Natural killer cell (primary cell): ENCODE measurements around the gene DENND5A. TPM values are rescaled to one million over a fixed set of nuclear protein-coding genes. Genes with fewer than 3 reads are reported as not detected.
A peak's percentile ranks its signal among the peaks of the same experiment; 100 is the strongest.

Source experiments
- ATAC-seq, 3 donors: fragments of 150-1000 bp in 2 of 3; fragments of 200-7000 bp in 1 of 3; cut with Tn5 transposase; 1 replicate in 1 of 3; 2 replicates in 2 of 3; pipeline ENCODE4 v1.10.0; 2021; ENCODE audit warnings: mild to moderate bottlenecking in 2 of 3, moderate library complexity in 2 of 3
- DNase-seq, 2 donors: peaks; one replicate each; pipeline versions ENCODE4 v3.0.0 to v3.0.0-alpha.2; 2013 to 2021; ENCODE audit warnings: mixed read lengths in 1 of 2
- H3K27ac ChIP-seq: one replicate; pipeline ENCODE4 v1.5.1; 2013; ENCODE audit warnings: mild to moderate bottlenecking, low read length
- H3K27me3 ChIP-seq: one replicate; pipeline ENCODE4 v1.6.1; 2013; ENCODE audit warnings: low read length; ENCODE audit not compliant: control insufficient read depth, insufficient read depth
- H3K36me3 ChIP-seq: one replicate; pipeline ENCODE4 v1.6.1; 2013; ENCODE audit warnings: low read length; ENCODE audit not compliant: control insufficient read depth, insufficient read depth
- H3K4me1 ChIP-seq: one replicate; pipeline ENCODE4 v1.6.1; 2013; ENCODE audit warnings: low read length; ENCODE audit not compliant: control insufficient read depth, insufficient read depth
- H3K4me3 ChIP-seq: one replicate; pipeline ENCODE4 v1.5.1; 2013; ENCODE audit warnings: low read length
- H3K9me3 ChIP-seq: one replicate; pipeline ENCODE4 v1.6.1; 2013; ENCODE audit warnings: low read length; ENCODE audit not compliant: control insufficient read depth, insufficient read depth
- H3K27ac Mint-ChIP-seq, 2 donors: one replicate each; pipeline ENCODE4 v1.8.0; 2022; ENCODE audit warnings: mild to moderate bottlenecking in 2 of 2, mixed read lengths in 2 of 2, moderate library complexity in 1 of 2
- H3K27me3 Mint-ChIP-seq, 2 donors: one replicate each; pipeline ENCODE4 v1.8.0; 2022; ENCODE audit warnings: low read depth in 2 of 2, mixed read lengths in 2 of 2
- H3K36me3 Mint-ChIP-seq: one replicate; pipeline ENCODE4 v1.8.0; 2022; ENCODE audit warnings: mixed read lengths
- H3K4me1 Mint-ChIP-seq, 2 donors: one replicate each; pipeline ENCODE4 v1.8.0; 2022; ENCODE audit warnings: mixed read lengths in 2 of 2
- H3K4me3 Mint-ChIP-seq: one replicate; pipeline ENCODE4 v1.8.0; 2022; ENCODE audit warnings: mild to moderate bottlenecking, moderate library complexity, mixed read lengths
- H3K9me3 Mint-ChIP-seq, 2 donors: one replicate each; pipeline ENCODE4 v1.8.0; 2022; ENCODE audit warnings: mixed read lengths in 2 of 2
- WGBS: methylation state at CpG from one replicate; pipeline ENCODE4 v1.1.7; 2013; ENCODE audit warnings: missing lambda C conversion rate; ENCODE audit not compliant: insufficient coverage; 5-methylcytosine and 5-hydroxymethylcytosine counted together
- intact Hi-C: fragments of 100-400 bp; cut with micrococcal nuclease; formaldehyde crosslinking; loops from one replicate; pipeline ENCODE4 v1.14.2; 2022
- total RNA-seq, 4 donors: library from RNA; stranded (reverse); fragments of 120-200 nt in 1 of 4; gene quantifications; one replicate each; pipeline versions ENCODE4 v1.2.3 to v1.2.4, GENCODE V29; 2013 to 2022
- TF ChIP-seq, protein P1 (sequence below): fragments of 200-600 bp; IDR thresholded peaks from one replicate; pipeline ENCODE4 v1.8.0; 2022; ENCODE audit warnings: antibody characterized with exemption

DENND5A gene
- total RNA-seq, 3 donors from 2014 or later (not counting 1 experiment from before 2014, with no cell fraction given), result 23.8 to 42.5 (median 38.7) TPM

DNA sequence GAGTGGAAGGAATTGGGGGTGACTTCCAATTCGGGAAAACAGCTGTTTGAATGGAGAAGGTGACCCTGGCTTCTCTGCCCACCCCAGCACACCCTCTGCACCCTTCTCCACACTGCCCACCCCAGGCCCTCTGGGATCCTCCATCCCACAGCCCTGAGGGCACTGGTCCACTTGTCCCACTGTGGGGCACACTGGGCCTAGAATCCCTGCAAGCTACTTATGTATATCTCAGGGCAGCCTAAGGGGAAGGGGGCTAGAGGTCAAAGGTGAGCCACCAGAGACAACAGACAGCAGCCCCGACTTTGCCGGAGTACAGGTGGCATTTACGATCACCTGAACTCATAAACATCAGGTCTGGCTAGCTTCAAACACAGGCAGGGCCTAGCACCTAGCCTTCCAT, 173.1 kb downstream of the DENND5A start:
- Mint-ChIP-seq H3K9me3 (no peaks in the 10 kb centered on the region), H3K36me3 (no peaks in the 10 kb centered on the region), H3K4me3 (peak overlapping the region; percentile 55), H3K27ac (no peak overlapping the region), H3K4me1 (peaks cover 0 to 11% of the 10 kb centered on the region in 2 donors), H3K27me3 (peaks cover 46 to 58% of the 10 kb centered on the region in 2 donors)
- intact Hi-C loops, result no loop called here
- no peak overlapping the region for H3K27ac ChIP-seq
- H3K9me3 ChIP-seq, result no peaks in the 10 kb centered on the region
- H3K27me3 ChIP-seq, result peaks cover 11% of the 10 kb centered on the region
- ATAC-seq, result no peak
- no peaks in the 10 kb centered on the region for H3K36me3 ChIP-seq
- DNase-seq, result no peak
- 79% methylated on average over 4 of the region's 4 CpGs for WGBS
- peaks cover 9% of the 10 kb centered on the region for H3K4me1 ChIP-seq
- H3K4me3 ChIP-seq, result no peak overlapping the region
- TF ChIP-seq, protein P1, sequence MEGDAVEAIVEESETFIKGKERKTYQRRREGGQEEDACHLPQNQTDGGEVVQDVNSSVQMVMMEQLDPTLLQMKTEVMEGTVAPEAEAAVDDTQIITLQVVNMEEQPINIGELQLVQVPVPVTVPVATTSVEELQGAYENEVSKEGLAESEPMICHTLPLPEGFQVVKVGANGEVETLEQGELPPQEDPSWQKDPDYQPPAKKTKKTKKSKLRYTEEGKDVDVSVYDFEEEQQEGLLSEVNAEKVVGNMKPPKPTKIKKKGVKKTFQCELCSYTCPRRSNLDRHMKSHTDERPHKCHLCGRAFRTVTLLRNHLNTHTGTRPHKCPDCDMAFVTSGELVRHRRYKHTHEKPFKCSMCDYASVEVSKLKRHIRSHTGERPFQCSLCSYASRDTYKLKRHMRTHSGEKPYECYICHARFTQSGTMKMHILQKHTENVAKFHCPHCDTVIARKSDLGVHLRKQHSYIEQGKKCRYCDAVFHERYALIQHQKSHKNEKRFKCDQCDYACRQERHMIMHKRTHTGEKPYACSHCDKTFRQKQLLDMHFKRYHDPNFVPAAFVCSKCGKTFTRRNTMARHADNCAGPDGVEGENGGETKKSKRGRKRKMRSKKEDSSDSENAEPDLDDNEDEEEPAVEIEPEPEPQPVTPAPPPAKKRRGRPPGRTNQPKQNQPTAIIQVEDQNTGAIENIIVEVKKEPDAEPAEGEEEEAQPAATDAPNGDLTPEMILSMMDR, result no peak

DNA sequence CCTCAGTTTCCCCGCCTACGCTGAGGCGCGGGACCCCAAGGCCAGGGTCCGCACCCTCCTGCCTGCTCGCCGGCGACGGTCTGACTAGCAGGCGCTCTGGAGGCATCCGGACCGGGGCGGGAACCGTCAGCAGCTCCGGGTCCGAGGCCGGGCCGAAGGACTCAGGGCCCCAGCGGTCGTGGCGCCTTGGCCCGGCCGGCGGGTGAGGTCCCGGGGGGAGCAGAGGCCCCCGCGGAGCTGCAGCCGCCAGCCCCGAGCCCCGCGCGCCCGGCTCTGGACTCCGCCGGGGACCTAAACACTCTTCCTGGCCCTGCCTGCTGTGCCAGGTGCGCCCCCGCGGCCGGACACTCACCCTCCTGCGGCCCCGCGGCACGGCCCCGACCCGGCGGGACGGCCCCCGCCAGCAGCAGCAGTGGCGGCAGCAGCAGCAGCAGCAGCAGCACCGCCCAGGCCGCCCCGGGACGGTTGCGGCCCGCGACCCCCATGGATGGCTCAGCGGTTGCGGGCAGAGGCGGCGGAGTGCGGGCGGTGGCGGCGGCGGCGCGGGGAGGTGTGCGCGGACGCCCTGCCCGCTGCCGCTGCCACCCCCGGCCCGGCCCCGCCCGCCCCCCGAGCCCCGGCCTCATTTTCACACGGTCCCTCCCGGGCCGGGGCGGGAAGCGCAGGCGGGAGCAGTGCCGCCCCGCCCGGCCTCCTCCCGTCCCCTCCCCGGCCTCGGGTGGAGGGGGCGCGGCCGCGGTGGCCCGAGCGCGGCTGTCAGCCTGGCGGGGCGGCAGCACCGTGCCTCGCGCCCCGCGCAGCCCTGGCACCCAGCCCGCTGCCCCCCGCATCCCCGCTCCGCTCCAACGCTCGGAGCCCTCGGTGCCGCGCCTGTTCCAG, 173.9 kb downstream of the DENND5A start, which contains the start of gene SCUBE2:
Gene SCUBE2, minus strand, starts transcription at position 556 of the 879 bp plus-strand sequence. Its CDS starts 71 bp downstream, at position 485.
- no peaks in the 10 kb centered on the region for H3K9me3 ChIP-seq
- no peak within 1 kb of the TSS for H3K27ac Mint-ChIP-seq
- peaks cover 9% of the 10 kb centered on the region for H3K4me1 ChIP-seq
- no peaks in the 10 kb centered on the region for H3K9me3 Mint-ChIP-seq
- H3K27me3 ChIP-seq, result peaks cover 11% of the 10 kb centered on the region
- H3K36me3 Mint-ChIP-seq, result no peaks in the 10 kb centered on the region
- H3K27me3 Mint-ChIP-seq, result peaks cover 47 to 52% of the 10 kb centered on the region in 2 donors
- H3K4me3 ChIP-seq, result no peak within 1 kb of the TSS
- no peak within 1 kb of the TSS for H3K27ac ChIP-seq
- ATAC-seq (peak in 1 of 3 donors; percentile 62), DNase-seq (no peak)
- peak within 1 kb of the TSS; percentile 62 for H3K4me3 Mint-ChIP-seq
- intact Hi-C loops, result no loop called here
- 2% methylated on average over 113 of the region's 113 CpGs for WGBS
- TF ChIP-seq, protein P1, result no peak
- H3K36me3 ChIP-seq, result no peaks in the 10 kb centered on the region
- H3K4me1 Mint-ChIP-seq, result peaks cover 0 to 11% of the 10 kb centered on the region in 2 donors

DNA sequence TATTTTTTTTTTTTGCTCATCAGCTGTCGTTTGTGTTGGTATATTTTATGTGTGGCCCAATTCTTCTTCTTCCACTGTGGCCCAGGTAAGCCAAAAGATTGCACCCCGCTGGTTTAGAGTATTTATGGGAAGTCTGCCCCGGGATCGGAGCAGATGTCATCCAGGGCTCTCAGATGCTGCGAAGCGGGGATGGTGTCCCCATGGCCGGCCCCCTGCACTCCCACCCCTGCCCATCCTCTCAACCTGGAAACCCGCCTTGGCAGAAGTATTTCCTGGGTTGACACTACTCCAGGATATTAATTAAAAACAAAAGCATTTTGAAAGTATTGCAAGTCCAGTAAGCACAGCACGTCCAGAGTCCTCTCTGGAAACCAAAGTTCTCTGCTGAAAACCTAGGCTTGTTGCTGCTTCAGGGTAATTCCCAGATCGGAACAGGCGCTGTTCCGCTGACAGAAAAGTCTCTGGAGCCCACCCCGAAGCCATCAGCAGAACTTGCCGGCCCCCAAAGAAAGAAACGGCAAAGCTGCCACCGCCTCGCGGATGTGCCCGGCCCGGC, 174.6 kb downstream of the DENND5A start:
- Mint-ChIP-seq H3K27ac (no peak overlapping the region), H3K9me3 (no peaks in the 10 kb centered on the region), H3K27me3 (peaks cover 47 to 49% of the 10 kb centered on the region in 2 donors), H3K36me3 (no peaks in the 10 kb centered on the region), H3K4me1 (peaks cover 0 to 11% of the 10 kb centered on the region in 2 donors), H3K4me3 (peak overlapping the region; percentile 62)
- TF ChIP-seq, protein P1, result no peak
- intact Hi-C loops, result no loop called here
- Histone ChIP-seq H3K36me3 (no peaks in the 10 kb centered on the region), H3K27ac (no peak overlapping the region), H3K27me3 (peaks cover 11% of the 10 kb centered on the region), H3K9me3 (no peaks in the 10 kb centered on the region), H3K4me3 (no peak overlapping the region), H3K4me1 (peaks cover 9% of the 10 kb centered on the region)
- DNase-seq (no peak), ATAC-seq (no peak)
- 38% methylated on average over 19 of the region's 20 CpGs for WGBS
